ENCODE measurements around the gene PHTF2. TPM values are rescaled to one million over a fixed set of nuclear protein-coding genes. Genes with fewer than 3 reads are reported as not detected.

Gene PHTF2
- total RNA-seq, 1 donor from 2014 or later: 22.1 TPM

- Histone ChIP-seq H3K27ac (replicated peaks) (no peak overlapping the region), H3K27me3 (ENCODE audit: low read depth) (no peaks in the 10 kb centered on the region), H3K36me3 (no peaks in the 10 kb centered on the region), H3K9me3 (replicated peaks) (no peaks in the 10 kb centered on the region), H3K4me3 (no peak overlapping the region), H3K4me1 (peaks cover 41% of the 10 kb centered on the region)
- intact Hi-C loops (cut with micrococcal nuclease): loop anchor here (5.0 kb wide), 1 partner anchor 109 kb away; no protein-coding TSS in a partner anchor
- DNase-seq: no peak
- no peak for TF ChIP-seq CTCF (IDR thresholded peaks at IDR 0.05; ENCODE audit: borderline replicate concordance)
Observed at GRCh38 chr7:77760809-77761453, 37.6 kb upstream of the PHTF2 start.

GRCh38 chr7:77765481-77765880 lies 33.1 kb upstream of the PHTF2 start:
- Histone ChIP-seq H3K4me3 (no peak overlapping the region), H3K27ac (replicated peaks) (no peak overlapping the region), H3K9me3 (replicated peaks) (no peaks in the 10 kb centered on the region), H3K4me1 (peaks cover 32% of the 10 kb centered on the region), H3K36me3 (peaks cover 23% of the 10 kb centered on the region), H3K27me3 (ENCODE audit: low read depth) (no peaks in the 10 kb centered on the region)
- intact Hi-C loops (cut with micrococcal nuclease): no loop called here
- TF ChIP-seq CTCF (IDR thresholded peaks at IDR 0.05; ENCODE audit: borderline replicate concordance): no peak
- DNase-seq: no peak

GRCh38 chr7:77765906-77766800 lies 32.4 kb upstream of the PHTF2 start:
- H3K9me3 ChIP-seq (replicated peaks): no peaks in the 10 kb centered on the region
- no peak for TF ChIP-seq CTCF (IDR thresholded peaks at IDR 0.05; ENCODE audit: borderline replicate concordance)
- DNase-seq: no peak
- no peak overlapping the region for H3K27ac ChIP-seq (replicated peaks)
- H3K4me3 ChIP-seq: no peak overlapping the region
- peaks cover 29% of the 10 kb centered on the region for H3K36me3 ChIP-seq
- intact Hi-C loops (cut with micrococcal nuclease): no loop called here
- H3K27me3 ChIP-seq (ENCODE audit: low read depth): no peaks in the 10 kb centered on the region
- peaks cover 31% of the 10 kb centered on the region for H3K4me1 ChIP-seq

- DNase-seq: no peak
- TF ChIP-seq CTCF (IDR thresholded peaks at IDR 0.05; ENCODE audit: borderline replicate concordance): no peak
- intact Hi-C loops (cut with micrococcal nuclease): no loop called here
- H3K9me3 ChIP-seq (replicated peaks): no peaks in the 10 kb centered on the region
- H3K27ac ChIP-seq (replicated peaks): no peak overlapping the region
- H3K4me1 ChIP-seq: peaks cover 28% of the 10 kb centered on the region
- H3K27me3 ChIP-seq (ENCODE audit: low read depth): no peaks in the 10 kb centered on the region
- peaks cover 29% of the 10 kb centered on the region for H3K36me3 ChIP-seq
- H3K4me3 ChIP-seq: no peak overlapping the region
Observed at GRCh38 chr7:77766801-77767605, 31.6 kb upstream of the PHTF2 start.

- intact Hi-C loops (cut with micrococcal nuclease): no loop called here
- TF ChIP-seq CTCF (IDR thresholded peaks at IDR 0.05; ENCODE audit: borderline replicate concordance): no peak
- H3K27ac ChIP-seq (replicated peaks): no peak overlapping the region
- H3K27me3 ChIP-seq (ENCODE audit: low read depth): no peaks in the 10 kb centered on the region
- no peaks in the 10 kb centered on the region for H3K9me3 ChIP-seq (replicated peaks)
- H3K36me3 ChIP-seq: peaks cover 57% of the 10 kb centered on the region
- no peak for DNase-seq
- no peak overlapping the region for H3K4me3 ChIP-seq
- peaks cover 11% of the 10 kb centered on the region for H3K4me1 ChIP-seq
Observed at GRCh38 chr7:77770316-77770715, 28.3 kb upstream of the PHTF2 start.

All from left ventricle myocardium inferior (tissue), 1 donor.